ENCODE data around the gene RGL1. TPM values are rescaled to one million over a fixed set of nuclear protein-coding genes. Genes with fewer than 3 reads are reported as not detected.
"Not testable (repeated sequence)": the region's sequence is repeated elsewhere in the genome, so short reads cannot be mapped to it uniquely, and the experiment has no call there.

RGL1 gene
- total RNA-seq, 2 donors from 2014 or later: 1.7 to 2.2 TPM

DNA sequence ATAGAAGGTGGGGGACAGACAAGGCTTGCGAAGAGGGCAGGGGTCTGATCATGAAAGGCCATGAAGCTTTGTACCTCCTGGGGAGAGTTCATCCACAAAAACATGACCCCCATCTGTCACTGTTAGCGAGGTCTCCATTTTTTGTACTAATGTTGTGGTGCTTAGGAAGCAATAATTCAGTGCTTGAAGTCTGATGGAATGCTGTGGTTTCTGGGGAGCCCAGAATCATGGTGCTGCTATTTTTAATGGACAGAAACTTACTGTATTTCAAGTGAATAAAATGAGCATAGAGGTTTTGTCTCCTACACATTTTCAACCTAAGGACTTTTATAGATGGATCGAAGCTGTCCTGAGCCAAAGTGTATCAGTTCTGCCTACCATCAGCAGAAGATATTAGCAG is 28.2 kb upstream of the RGL1 start:
- H3K4me1 Mint-ChIP-seq (ENCODE audit: low read depth): no peaks in the 10 kb centered on the region
- H3K36me3 Mint-ChIP-seq (ENCODE audit: insufficient read depth in 2 of 2): peaks cover 6 to 17% of the 10 kb centered on the region in 2 donors
- no peaks in the 10 kb centered on the region for H3K27me3 Mint-ChIP-seq (ENCODE audit: low read depth)
- peaks cover 10 to 11% of the 10 kb centered on the region in 2 donors for H3K9me3 Mint-ChIP-seq
- H3K4me3 Mint-ChIP-seq: no peak overlapping the region
- no peak for ATAC-seq (replicated peaks in 1 of 2)
- no peak overlapping the region for H3K27ac Mint-ChIP-seq
- no peak for DNase-seq

DNA sequence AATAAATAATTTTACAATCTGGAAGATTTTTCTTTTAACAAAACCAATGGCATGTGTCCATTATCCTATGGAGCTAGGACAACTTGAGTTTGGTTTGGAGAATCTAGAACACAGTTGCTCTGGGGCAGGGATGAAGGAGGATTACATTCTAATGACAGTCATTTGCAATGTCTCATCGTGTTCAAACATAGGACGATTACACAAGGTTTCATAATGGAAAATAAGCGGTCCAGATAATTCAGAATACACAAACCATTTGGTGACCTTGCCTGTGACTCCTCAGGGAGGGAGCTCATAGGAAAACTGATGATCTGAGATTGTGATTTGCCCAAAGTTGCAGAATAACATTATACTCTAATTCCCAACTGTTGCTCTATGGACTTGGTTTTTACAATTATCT is 27.6 kb upstream of the RGL1 start:
- DNase-seq (no peak), ATAC-seq (replicated peaks in 1 of 2) (no peak)
- H3K9me3 Mint-ChIP-seq: peaks cover 10 to 11% of the 10 kb centered on the region in 2 donors
- no peak overlapping the region for H3K4me3 Mint-ChIP-seq
- peaks cover 6 to 17% of the 10 kb centered on the region in 2 donors for H3K36me3 Mint-ChIP-seq (ENCODE audit: insufficient read depth in 2 of 2)
- H3K27ac Mint-ChIP-seq: no peak overlapping the region
- no peaks in the 10 kb centered on the region for H3K27me3 Mint-ChIP-seq (ENCODE audit: low read depth)
- no peaks in the 10 kb centered on the region for H3K4me1 Mint-ChIP-seq (ENCODE audit: low read depth)

DNA sequence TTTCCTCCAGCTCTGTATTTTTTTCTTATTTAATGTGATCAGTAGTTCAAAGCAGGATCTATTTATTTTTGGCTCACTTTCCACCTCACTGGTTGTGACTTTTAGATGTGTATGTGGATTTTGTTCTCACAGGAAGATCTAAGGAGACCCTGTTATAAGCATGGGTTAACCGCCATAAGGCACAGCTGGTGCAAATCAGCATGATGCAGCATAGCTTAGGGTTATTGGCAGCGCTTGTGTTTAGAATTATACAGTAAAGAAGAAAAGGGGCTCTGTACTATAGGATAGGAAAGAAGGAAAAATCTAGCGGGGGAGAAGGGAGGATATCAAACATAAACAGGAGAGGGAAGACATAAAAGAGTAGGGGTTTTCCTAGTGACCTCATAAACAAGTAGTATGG is 26.9 kb upstream of the RGL1 start:
- Mint-ChIP-seq H3K36me3 (ENCODE audit: insufficient read depth in 2 of 2) (peaks cover 4 to 15% of the 10 kb centered on the region in 2 donors), H3K4me3 (no peak overlapping the region), H3K9me3 (peaks cover 9% of the 10 kb centered on the region in 2 donors), H3K4me1 (ENCODE audit: low read depth) (no peaks in the 10 kb centered on the region), H3K27ac (no peak overlapping the region), H3K27me3 (ENCODE audit: low read depth) (no peaks in the 10 kb centered on the region)
- no peak for DNase-seq
- no peak for ATAC-seq (replicated peaks in 1 of 2)

DNA sequence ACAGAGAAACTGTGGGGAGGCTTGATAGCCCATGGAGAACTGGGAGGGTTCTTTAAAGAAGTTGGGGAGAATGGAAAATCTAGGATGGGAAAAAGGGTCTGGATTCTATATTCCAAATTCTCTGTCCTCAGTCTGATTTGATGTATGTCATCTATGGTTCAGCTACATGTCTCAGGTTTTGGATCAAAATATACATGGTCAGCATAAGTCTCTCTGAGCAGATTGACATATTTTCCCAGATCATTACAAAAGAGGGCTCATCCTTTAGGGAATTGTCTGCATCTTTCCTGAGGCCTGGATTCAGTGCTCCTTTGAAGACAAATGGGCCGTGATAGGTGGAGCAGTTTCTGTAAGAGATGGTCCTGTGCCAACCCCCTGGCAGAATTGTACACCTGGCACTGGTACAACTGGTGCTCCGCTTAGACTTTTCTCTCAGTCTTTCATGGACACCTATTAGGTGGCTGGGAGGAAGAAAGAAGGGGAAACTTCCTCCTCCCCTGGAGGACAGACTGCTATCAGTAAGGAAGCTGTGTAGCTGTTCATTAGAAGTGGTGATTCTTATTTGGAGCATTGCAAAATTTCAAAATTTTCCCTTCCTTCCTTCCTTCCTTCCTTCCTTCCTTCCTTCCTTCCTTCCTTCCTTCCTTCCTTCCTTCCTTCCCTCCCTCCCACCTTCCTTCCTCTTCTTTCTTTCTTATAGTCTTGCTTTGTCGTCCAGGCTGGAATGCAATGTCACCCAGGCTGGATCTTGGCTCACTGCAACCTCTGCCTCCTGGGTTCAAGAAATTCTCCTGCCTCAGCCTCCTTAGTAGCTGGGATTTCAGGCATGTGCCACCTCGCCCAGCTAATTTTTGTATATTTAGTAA is 26.1 kb upstream of the RGL1 start:
- Mint-ChIP-seq H3K27ac (no peak overlapping the region), H3K4me1 (ENCODE audit: low read depth) (no peaks in the 10 kb centered on the region), H3K9me3 (peaks cover 6 to 7% of the 10 kb centered on the region in 2 donors), H3K36me3 (ENCODE audit: insufficient read depth in 2 of 2) (peaks cover 2 to 9% of the 10 kb centered on the region in 2 donors), H3K4me3 (no peak overlapping the region), H3K27me3 (ENCODE audit: low read depth) (no peaks in the 10 kb centered on the region)
- DNase-seq (no peak), ATAC-seq (replicated peaks in 1 of 2) (no peak)

DNA sequence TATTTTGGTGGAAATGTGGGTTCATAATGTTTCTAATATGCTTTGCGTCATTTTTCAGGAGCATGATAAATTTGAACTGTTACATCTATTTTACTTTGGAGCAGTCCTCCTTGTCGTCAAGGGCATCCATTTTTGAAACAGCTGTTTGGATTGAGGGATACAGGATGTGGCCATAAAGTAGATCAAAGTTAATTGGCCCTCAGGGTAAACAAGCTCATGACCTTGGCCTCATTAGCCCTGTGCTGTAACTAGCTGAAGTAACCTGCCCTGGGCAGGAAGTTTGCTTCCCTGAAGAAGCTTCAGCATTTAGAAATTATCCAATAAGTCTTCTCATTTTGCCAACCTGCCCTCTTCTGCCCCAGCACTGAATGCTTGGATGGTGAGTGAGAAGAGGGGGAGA is 24.8 kb upstream of the RGL1 start:
- ATAC-seq (replicated peaks in 1 of 2) (no peak), DNase-seq (no peak)
- Mint-ChIP-seq H3K27ac (no peak overlapping the region), H3K4me1 (ENCODE audit: low read depth) (no peaks in the 10 kb centered on the region), H3K27me3 (ENCODE audit: low read depth) (no peaks in the 10 kb centered on the region), H3K9me3 (peaks cover 1 to 3% of the 10 kb centered on the region in 2 donors), H3K36me3 (ENCODE audit: insufficient read depth in 2 of 2) (peaks cover under 1 to 2% of the 10 kb centered on the region in 2 donors), H3K4me3 (no peak overlapping the region)

DNA sequence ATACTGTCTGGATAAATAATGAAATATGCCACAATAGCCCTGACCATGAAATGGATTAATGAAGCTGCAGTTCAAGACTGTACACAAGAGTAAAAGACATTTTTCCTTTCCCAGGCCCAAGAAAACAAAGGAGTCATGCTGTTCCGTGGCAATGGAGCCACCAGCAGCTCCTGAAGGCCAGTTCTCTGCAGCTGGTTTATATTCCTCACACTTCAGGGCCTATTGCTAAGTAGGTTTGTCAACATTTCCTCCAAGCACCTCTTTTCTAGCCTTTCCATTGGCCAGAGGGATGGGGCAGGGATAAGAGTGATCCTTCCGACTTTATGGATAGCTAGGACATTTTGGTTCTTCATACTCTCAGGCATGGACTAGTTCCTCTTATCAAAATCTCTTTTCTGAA is 24.2 kb upstream of the RGL1 start:
- Mint-ChIP-seq H3K9me3 (peaks cover 0 to 3% of the 10 kb centered on the region in 2 donors), H3K27ac (no peak overlapping the region), H3K27me3 (ENCODE audit: low read depth) (no peaks in the 10 kb centered on the region), H3K36me3 (ENCODE audit: insufficient read depth in 2 of 2) (peaks cover 0 to 2% of the 10 kb centered on the region in 2 donors), H3K4me1 (ENCODE audit: low read depth) (no peaks in the 10 kb centered on the region), H3K4me3 (no peak overlapping the region)
- no peak for ATAC-seq (replicated peaks in 1 of 2)
- no peak for DNase-seq

DNA sequence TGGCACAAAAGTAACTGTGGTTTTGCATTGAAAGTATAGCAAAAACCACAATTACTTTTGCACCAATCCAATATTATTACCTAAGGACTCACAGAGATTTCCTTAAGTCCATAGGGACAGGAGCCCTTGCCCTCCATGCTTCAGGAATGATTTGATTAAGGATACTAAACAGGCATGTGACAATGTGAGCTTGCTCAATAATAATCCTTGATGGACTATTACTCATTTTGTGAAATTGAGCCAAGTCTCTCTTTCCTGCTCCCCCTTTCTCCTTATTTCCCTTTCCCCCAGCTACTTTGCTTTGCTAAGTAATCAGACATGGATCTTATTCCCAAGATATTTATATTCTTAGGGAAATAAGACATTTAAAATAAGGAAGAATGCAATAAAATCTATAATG is 21.6 kb upstream of the RGL1 start:
- no peak for ATAC-seq (replicated peaks in 1 of 2)
- no peak overlapping the region for H3K27ac Mint-ChIP-seq
- no peak overlapping the region for H3K4me3 Mint-ChIP-seq
- no peaks in the 10 kb centered on the region for H3K36me3 Mint-ChIP-seq (ENCODE audit: insufficient read depth in 2 of 2)
- DNase-seq: no peak
- H3K27me3 Mint-ChIP-seq (ENCODE audit: low read depth): no peaks in the 10 kb centered on the region
- H3K9me3 Mint-ChIP-seq: no peaks in the 10 kb centered on the region
- H3K4me1 Mint-ChIP-seq (ENCODE audit: low read depth): no peaks in the 10 kb centered on the region

DNA sequence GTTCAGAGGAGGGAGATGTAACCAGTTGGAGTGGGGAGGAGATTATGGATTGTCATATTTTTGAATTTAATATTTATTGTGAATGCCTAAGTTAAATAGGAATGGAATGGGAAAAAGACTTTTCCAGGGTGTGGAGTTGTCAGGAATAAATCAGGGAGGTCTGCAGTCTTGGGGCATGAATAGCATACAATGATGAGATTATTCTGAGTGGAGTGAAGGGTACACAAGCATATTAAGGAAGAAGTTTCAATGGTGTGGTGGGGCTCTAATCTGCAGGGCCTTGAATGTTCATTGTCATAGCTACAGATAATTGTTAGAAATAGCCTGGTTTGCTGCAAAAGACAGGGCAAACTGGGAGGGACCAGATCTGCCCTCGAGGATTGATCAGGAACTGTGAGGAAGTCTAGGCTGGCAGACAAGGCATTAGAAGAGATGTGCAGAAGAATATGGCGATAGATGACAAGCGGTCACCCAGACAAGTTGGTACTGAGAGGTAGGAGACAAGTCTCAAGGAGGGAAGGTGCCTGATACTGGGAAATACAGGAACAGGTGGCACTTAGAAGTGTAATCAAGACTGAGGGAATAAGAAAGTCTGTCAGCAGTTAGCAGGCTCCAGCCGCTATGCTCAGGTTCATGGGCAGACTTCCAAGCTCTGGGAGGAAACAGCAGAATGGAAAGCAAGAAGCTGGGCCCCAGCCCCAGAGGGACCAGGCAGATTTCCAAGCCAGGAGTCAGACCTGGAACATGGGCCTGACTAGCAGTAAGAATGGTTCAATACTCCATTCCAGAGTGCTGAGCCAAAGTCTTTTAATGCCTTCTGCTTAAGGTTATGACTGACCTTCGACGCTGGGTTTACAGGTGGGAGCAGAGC is 20.9 kb upstream of the RGL1 start:
- ATAC-seq (replicated peaks in 1 of 2) (no peak), DNase-seq (no peak)
- no peaks in the 10 kb centered on the region for H3K36me3 Mint-ChIP-seq (ENCODE audit: insufficient read depth in 2 of 2)
- H3K4me1 Mint-ChIP-seq (ENCODE audit: low read depth): no peaks in the 10 kb centered on the region
- H3K9me3 Mint-ChIP-seq: no peaks in the 10 kb centered on the region
- H3K4me3 Mint-ChIP-seq: no peak overlapping the region
- H3K27ac Mint-ChIP-seq: no peak overlapping the region
- no peaks in the 10 kb centered on the region for H3K27me3 Mint-ChIP-seq (ENCODE audit: low read depth)

DNA sequence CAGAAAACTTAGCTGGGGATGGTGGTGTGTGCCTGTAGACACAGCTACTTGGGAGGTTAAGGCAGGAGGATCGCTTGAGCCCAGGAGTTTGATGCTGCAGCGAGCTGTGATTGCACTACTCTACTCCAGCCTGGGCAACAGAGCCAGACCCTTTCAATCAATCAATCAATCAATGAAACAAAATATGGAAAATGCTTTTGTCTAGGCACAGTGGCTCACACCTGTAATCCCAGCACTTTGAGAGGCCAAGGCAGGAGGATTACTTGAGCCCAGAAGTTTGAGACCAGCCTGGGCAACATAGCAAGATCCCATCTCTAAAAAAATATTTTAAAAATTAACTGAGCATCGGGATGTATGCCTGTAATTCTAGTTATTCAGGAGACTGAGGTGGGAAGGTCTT is 19.0 kb upstream of the RGL1 start:
- not testable (repeated sequence) for H3K27ac Mint-ChIP-seq; H3K4me1 Mint-ChIP-seq (ENCODE audit: low read depth); H3K27me3 Mint-ChIP-seq (ENCODE audit: low read depth); ATAC-seq (replicated peaks in 1 of 2); H3K36me3 Mint-ChIP-seq (ENCODE audit: insufficient read depth in 2 of 2); H3K4me3 Mint-ChIP-seq; DNase-seq; H3K9me3 Mint-ChIP-seq

DNA sequence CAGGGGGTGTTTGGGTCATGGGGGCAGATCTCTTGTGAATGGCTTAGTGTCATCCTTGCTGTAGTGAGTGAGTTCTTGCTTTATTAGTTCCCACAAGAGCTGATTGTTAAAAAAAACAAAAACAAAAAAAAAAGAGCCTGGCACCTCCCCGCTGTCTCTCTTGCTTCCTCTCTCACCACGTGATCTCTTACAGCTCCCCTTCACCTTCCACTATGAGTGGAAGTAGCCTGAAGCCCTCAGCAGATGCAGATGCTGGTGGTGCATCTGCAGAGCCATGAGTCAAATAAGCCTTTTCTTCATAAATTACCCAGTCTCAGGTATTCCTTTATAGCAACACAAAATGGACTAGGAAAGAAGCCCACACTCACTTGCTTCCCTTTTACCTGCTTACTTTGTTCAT is 17.2 kb upstream of the RGL1 start:
- H3K9me3 Mint-ChIP-seq: peaks cover 0 to 2% of the 10 kb centered on the region in 2 donors
- H3K4me1 Mint-ChIP-seq (ENCODE audit: low read depth): no peaks in the 10 kb centered on the region
- ATAC-seq (replicated peaks in 1 of 2): no peak
- no peak overlapping the region for H3K4me3 Mint-ChIP-seq
- H3K36me3 Mint-ChIP-seq (ENCODE audit: insufficient read depth in 2 of 2): no peaks in the 10 kb centered on the region
- no peak overlapping the region for H3K27ac Mint-ChIP-seq
- DNase-seq: no peak
- H3K27me3 Mint-ChIP-seq (ENCODE audit: low read depth): no peaks in the 10 kb centered on the region

DNA sequence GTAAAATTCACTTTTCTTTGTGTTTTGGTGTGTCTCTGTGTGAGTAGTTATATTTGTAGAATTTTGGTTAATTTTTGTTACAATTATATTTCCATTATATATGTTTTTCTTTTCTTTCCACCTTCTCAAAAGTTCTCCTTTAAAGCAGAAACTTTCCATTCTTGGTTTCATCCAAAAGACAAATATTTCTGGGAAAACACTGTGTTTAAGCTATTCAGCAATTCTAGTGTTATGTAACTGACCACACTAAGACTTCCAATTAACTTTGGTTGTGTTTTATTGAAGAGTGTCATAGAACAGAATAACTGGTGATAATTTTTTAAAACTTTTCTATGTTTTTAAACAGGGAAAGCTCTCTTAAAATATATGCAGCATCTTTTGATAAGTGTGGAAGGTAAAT is 13.6 kb upstream of the RGL1 start:
- no peak for ATAC-seq (replicated peaks in 1 of 2)
- DNase-seq: no peak
- Mint-ChIP-seq H3K4me1 (ENCODE audit: low read depth) (no peaks in the 10 kb centered on the region), H3K27me3 (ENCODE audit: low read depth) (no peaks in the 10 kb centered on the region), H3K27ac (no peak overlapping the region), H3K4me3 (no peak overlapping the region), H3K9me3 (peaks cover 0 to 2% of the 10 kb centered on the region in 2 donors), H3K36me3 (ENCODE audit: insufficient read depth in 2 of 2) (no peaks in the 10 kb centered on the region)

DNA sequence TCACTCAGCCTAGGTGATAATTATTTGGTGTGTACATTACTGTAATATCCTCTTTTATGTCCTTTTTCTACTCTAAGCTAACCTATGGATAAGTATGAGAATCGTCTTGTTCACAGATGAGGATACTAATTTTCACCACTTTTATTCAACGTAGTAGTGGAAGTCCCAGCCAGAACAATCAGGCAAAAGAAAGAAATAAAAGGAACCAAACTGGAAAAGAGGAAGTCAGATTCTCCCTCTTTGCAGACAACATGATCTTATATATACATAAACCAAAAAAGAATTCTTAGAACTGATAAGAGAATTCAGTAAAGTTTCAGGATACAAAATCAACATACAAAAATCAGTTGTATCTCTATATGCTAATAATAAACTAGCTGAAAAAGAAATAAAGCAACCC is 12.6 kb upstream of the RGL1 start:
- no peaks in the 10 kb centered on the region for H3K36me3 Mint-ChIP-seq (ENCODE audit: insufficient read depth in 2 of 2)
- H3K27ac Mint-ChIP-seq: no peak overlapping the region
- ATAC-seq (replicated peaks in 1 of 2): no peak
- no peak for DNase-seq
- H3K4me3 Mint-ChIP-seq: no peak overlapping the region
- H3K9me3 Mint-ChIP-seq: peaks cover 0 to 2% of the 10 kb centered on the region in 2 donors
- no peaks in the 10 kb centered on the region for H3K27me3 Mint-ChIP-seq (ENCODE audit: low read depth)
- no peaks in the 10 kb centered on the region for H3K4me1 Mint-ChIP-seq (ENCODE audit: low read depth)

DNA sequence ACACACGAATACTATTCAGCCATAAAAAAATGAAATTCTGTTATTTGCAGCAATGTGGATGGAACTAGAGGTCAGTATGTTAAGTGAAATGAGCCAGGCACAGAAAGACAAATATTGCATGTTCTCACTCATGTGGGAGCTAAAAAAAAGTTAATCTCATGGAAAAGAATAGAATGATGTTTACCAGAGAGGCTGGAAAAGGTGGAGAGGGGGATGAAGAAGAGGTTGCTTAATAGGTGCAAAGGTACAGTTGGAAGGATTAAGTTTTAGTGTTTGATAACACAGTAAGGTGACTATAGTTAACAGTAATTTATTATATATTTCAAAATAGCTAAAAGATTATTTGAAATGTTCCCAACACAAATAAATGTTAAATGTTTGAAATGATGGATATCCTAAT is 10.8 kb upstream of the RGL1 start:
- no peaks in the 10 kb centered on the region for H3K36me3 Mint-ChIP-seq (ENCODE audit: insufficient read depth in 2 of 2)
- no peak for DNase-seq
- no peak for ATAC-seq (replicated peaks in 1 of 2)
- H3K27me3 Mint-ChIP-seq (ENCODE audit: low read depth): no peaks in the 10 kb centered on the region
- H3K4me3 Mint-ChIP-seq: no peak overlapping the region
- no peaks in the 10 kb centered on the region for H3K4me1 Mint-ChIP-seq (ENCODE audit: low read depth)
- H3K9me3 Mint-ChIP-seq: peaks cover 2% of the 10 kb centered on the region in 2 donors
- no peak overlapping the region for H3K27ac Mint-ChIP-seq

Data from activated T-cell treated with anti-CD3 and anti-CD28 coated beads, Interleukin-2, amount 50 U/mL, for 72 hours (primary cell).